Upper lobe of right lung (tissue), 1 donor: ENCODE results near the gene GFRA1. TPM values are rescaled to one million over a fixed set of nuclear protein-coding genes. Genes with fewer than 3 reads are reported as not detected.
A peak's percentile ranks its signal among the peaks of the same experiment; 100 is the strongest.

ENCODE experiments used
- ATAC-seq: fragments of 200-7000 bp; cut with Tn5 transposase; one replicate; pipeline ENCODE4 v1.9.1; 2020; ENCODE audit warnings: mild to moderate bottlenecking, moderate library complexity
- DNase-seq: peaks from one replicate; pipeline ENCODE4 v3.0.0-alpha.2; 2020
- H3K27ac ChIP-seq: fragments of 200-600 bp; one replicate; pipeline ENCODE4 v1.8.0; 2022
- H3K27me3 ChIP-seq: fragments of 200-600 bp; one replicate; pipeline ENCODE4 v1.8.0; 2022; ENCODE audit warnings: mild to moderate bottlenecking
- H3K36me3 ChIP-seq: fragments of 200-600 bp; one replicate; pipeline ENCODE4 v1.8.0; 2022
- H3K4me1 ChIP-seq: fragments of 200-600 bp; one replicate; pipeline ENCODE4 v1.8.0; 2022
- H3K4me3 ChIP-seq: fragments of 200-600 bp; one replicate; pipeline ENCODE4 v1.8.0; 2022; ENCODE audit warnings: mild to moderate bottlenecking
- H3K9me3 ChIP-seq: fragments of 200-600 bp; one replicate; pipeline ENCODE4 v1.8.0; 2022
- intact Hi-C: fragments of 100-400 bp; cut with DNase I; formaldehyde crosslinking; loops from one replicate; pipeline ENCODE4 v1.11.0; 2022
- total RNA-seq: library from RNA; stranded (reverse); fragmentation: NEBNext Ultra II Directional; extraction: Animal tissue kit (Norgen Biotek cat#: 25700); gene quantifications from one replicate; pipeline ENCODE4 v1.2.1, GENCODE V29; 2021
- TF ChIP-seq, protein P1 (sequence below): fragments of 200-600 bp; IDR thresholded peaks from one replicate; pipeline ENCODE4 v1.8.0; 2022; ENCODE audit warnings: antibody characterized with exemption
- donor health status: DM: no; HTN: yes; CAD: no; lungs with severe emphysema.

The GFRA1 gene
- total RNA-seq, 1 donor from 2014 or later, result 3.4 TPM

DNA sequence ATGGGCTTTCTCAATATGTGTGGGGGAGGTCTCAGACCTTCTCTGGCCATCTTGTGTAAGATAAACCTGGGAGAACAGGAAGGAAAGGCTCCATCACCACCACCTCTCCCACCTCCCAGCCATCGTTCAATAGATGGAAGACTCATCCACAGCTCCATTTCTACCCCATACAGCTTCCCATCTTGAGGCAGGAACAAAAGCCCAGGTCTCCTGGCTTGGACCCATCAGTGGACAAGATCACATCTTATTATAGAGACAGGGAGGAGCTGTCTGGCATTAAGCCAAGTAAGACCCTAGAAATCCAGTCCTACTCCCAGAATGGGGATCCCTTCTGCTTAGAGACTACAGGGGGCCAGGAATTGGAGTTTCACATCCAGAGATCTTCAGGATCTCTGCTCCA lies 150.3 kb downstream of the GFRA1 start:
- no peak for ATAC-seq
- Histone ChIP-seq H3K9me3 (no peaks in the 10 kb centered on the region), H3K27ac (no peak overlapping the region), H3K36me3 (no peaks in the 10 kb centered on the region), H3K4me1 (no peaks in the 10 kb centered on the region), H3K27me3 (no peaks in the 10 kb centered on the region), H3K4me3 (no peak overlapping the region)
- intact Hi-C loops, result no loop called here
- no peak for DNase-seq
- TF ChIP-seq, protein P1, sequence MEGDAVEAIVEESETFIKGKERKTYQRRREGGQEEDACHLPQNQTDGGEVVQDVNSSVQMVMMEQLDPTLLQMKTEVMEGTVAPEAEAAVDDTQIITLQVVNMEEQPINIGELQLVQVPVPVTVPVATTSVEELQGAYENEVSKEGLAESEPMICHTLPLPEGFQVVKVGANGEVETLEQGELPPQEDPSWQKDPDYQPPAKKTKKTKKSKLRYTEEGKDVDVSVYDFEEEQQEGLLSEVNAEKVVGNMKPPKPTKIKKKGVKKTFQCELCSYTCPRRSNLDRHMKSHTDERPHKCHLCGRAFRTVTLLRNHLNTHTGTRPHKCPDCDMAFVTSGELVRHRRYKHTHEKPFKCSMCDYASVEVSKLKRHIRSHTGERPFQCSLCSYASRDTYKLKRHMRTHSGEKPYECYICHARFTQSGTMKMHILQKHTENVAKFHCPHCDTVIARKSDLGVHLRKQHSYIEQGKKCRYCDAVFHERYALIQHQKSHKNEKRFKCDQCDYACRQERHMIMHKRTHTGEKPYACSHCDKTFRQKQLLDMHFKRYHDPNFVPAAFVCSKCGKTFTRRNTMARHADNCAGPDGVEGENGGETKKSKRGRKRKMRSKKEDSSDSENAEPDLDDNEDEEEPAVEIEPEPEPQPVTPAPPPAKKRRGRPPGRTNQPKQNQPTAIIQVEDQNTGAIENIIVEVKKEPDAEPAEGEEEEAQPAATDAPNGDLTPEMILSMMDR, result no peak

DNA sequence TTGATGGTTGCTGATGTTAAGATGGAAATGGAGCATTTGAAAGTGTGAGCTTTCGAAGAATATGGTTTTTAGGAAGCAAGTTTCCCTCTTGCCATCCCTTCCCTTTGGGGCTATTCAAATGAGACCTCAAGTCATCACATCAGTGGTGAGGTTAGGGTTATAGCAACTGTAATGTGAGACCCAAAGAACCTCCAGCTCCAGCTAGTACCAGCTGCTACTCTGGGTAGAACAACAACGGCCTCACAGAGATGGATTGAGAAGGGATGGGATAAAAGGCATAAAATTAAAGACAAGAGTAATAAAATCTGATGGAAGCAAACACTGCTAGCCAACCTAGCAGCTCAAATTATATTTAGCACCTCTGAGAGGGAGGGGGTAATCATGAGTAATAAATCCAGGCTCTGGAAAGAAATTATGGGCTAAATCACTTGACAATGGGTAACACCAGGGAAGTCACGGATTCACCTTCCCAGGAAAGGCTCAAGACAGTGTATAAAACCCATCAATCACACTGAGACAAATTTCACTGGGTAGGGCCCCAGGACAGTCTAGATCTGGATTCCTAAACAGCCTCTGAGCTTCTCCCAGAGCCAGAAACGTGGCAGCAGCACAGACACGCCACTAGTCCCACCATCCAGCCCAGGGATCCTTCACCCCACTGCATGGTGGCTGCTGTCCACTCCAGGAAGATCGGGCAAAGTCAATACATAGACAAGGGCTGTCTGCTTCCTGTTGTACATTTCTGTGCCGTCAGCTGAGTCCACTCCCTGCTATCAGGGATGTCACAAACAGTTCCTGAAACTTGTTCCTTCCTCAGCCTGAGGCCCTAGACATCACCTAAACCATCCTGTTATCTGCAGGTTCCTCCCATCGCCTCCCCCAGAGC lies 151.1 kb downstream of the GFRA1 start:
- Histone ChIP-seq H3K27ac (no peak overlapping the region), H3K36me3 (no peaks in the 10 kb centered on the region), H3K4me1 (no peaks in the 10 kb centered on the region), H3K9me3 (no peaks in the 10 kb centered on the region), H3K4me3 (no peak overlapping the region), H3K27me3 (no peaks in the 10 kb centered on the region)
- intact Hi-C loops, result no loop called here
- DNase-seq (no peak), ATAC-seq (no peak)
- TF ChIP-seq, protein P1, result no peak

DNA sequence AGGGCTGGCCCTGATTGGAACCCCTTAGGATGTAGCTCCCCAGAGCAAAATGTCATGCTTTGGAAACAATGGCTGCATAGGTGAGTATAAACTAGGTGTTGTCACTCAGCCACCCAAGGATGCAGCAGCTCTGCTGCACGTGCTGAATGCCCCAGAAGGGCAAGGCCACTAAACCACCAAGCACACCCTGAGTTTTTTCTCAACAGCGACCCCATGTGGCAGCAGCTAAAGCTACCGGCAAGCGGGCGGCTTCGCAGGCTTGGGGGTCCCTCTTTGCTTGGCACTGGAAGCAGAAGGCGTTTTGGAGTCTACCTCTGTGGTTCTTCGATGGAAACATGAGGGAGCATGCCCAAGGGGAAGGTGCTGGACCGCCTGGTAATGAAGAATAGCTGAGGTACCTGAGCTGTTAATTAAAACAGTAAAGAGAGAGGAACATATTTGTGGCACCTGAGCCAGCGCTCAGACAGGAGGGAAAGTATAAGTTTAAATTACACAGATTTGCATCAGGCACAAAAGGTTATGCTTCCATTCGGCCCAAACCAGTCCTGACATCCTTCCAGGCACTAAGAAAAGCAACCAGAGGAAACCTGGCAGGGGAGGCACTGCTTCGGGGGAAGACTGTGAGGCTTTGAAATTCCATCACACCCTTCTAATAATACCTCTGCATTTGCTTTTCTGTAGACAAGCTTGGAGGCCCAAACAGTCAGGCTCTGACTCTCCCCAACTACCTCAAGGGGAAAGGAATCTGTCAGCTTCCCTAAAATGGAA lies 152.1 kb downstream of the GFRA1 start:
- TF ChIP-seq, protein P1, result peak; percentile 13
- H3K9me3 ChIP-seq, result no peaks in the 10 kb centered on the region
- DNase-seq (no peak), ATAC-seq (no peak)
- H3K4me3 ChIP-seq, result no peak overlapping the region
- no peaks in the 10 kb centered on the region for H3K4me1 ChIP-seq
- no peak overlapping the region for H3K27ac ChIP-seq
- H3K36me3 ChIP-seq, result no peaks in the 10 kb centered on the region
- H3K27me3 ChIP-seq, result no peaks in the 10 kb centered on the region
- intact Hi-C loops, result no loop called here

DNA sequence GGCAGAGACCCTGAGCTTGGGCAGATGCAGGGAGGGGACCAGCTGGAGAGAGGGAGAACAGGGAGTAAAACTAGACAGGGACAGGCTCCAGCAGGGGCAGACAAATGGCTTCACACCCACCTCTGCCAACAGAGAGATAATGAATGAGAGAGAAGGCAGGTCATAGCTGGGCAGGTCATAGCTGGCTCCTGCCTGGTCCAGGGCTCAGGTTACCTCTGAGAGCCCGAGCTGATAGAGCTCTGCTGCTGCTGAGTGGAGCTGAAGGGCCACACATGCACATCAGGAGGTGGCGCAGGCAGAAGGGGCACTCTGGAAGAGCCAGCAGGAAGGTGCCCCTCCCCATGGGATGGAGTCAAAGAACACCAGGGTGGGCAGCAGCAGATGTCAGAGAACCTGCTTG lies 154.2 kb downstream of the GFRA1 start:
- Histone ChIP-seq H3K4me1 (no peaks in the 10 kb centered on the region), H3K27ac (no peak overlapping the region), H3K27me3 (no peaks in the 10 kb centered on the region), H3K36me3 (no peaks in the 10 kb centered on the region), H3K9me3 (no peaks in the 10 kb centered on the region), H3K4me3 (no peak overlapping the region)
- ATAC-seq (no peak), DNase-seq (no peak)
- TF ChIP-seq, protein P1, result no peak
- intact Hi-C loops, result no loop called here

DNA sequence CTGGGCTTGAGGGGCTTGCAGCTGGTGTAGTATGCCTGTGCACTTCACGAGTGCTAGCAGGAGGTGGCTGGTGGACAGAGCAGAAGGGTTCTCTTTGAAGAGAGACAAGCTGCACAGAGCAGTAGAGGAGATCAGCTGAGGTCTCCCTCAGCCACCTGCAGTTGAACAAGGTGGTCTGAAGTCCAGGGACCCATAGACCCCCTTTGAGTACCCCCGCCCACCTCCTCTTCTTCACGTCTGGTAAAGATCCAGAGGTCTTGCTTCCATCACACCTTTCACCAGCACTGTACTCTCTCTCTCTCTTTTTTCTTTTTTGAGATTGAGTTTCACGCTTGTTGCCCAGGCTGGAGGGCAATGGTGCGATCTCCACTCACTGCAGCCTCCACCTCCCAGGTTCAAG lies 157.2 kb downstream of the GFRA1 start:
- TF ChIP-seq, protein P1, result no peak
- no peak for DNase-seq
- H3K36me3 ChIP-seq, result no peaks in the 10 kb centered on the region
- H3K9me3 ChIP-seq, result no peaks in the 10 kb centered on the region
- H3K27me3 ChIP-seq, result no peaks in the 10 kb centered on the region
- ATAC-seq, result no peak
- no peaks in the 10 kb centered on the region for H3K4me1 ChIP-seq
- no peak overlapping the region for H3K27ac ChIP-seq
- no peak overlapping the region for H3K4me3 ChIP-seq
- intact Hi-C loops, result no loop called here
